ENCODE measurements around the gene HMGB2.

HMGB2 gene

DNA sequence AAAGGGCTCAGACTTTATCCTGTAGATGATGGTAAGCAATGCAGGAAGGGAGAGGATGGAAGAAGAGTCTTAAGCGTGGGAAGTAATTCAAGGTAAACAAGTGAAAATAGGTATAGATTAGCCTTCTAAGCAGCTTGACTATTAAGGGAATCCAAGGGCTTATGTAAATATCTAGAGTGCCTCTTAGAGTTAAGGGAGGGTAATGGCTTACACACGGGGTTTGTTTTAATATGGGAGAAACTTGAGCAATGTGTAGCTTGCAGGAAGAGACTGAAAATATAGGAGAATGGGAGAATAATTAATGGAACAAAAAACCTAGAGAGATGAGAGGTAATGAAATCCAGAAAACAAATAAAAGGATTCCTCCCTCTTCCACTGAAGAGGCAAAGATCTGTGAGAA lies 23.8 kb upstream of the HMGB2 start:
- ATAC-seq (no peak), DNase-seq (ENCODE audit: low spot score in 2 of 2) (no peak)
- Mint-ChIP-seq H3K9me3 (no peaks in the 10 kb centered on the region), H3K27ac (no peak overlapping the region), H3K4me1 (no peaks in the 10 kb centered on the region), H3K36me3 (peaks cover 4% of the 10 kb centered on the region), H3K4me3 (no peak overlapping the region)

DNA sequence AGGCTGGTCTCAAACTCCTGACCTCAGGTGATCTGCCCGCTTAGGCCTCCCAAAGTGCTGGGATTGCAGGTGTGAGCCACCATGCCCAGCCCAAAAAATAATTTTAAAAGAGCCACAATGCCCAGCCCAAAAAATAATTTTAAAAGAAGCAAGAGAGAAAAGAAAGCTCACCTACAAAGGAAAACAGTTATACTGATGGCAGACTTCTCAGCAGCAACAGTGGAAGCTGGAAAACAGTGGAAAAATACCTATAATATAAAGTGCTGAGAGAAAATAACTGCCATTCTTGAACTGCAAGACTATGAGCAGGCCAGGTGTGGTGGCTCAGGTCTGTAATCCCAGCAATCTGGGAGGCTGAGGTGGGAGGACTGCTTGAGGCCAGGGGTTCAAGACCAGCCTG lies 13.3 kb upstream of the HMGB2 start:
- Mint-ChIP-seq H3K27ac (no peak overlapping the region), H3K4me3 (no peak overlapping the region), H3K9me3 (no peaks in the 10 kb centered on the region), H3K4me1 (no peaks in the 10 kb centered on the region), H3K36me3 (no peaks in the 10 kb centered on the region)
- ATAC-seq, result no peak
- no peak for DNase-seq (ENCODE audit: low spot score in 2 of 2)

DNA sequence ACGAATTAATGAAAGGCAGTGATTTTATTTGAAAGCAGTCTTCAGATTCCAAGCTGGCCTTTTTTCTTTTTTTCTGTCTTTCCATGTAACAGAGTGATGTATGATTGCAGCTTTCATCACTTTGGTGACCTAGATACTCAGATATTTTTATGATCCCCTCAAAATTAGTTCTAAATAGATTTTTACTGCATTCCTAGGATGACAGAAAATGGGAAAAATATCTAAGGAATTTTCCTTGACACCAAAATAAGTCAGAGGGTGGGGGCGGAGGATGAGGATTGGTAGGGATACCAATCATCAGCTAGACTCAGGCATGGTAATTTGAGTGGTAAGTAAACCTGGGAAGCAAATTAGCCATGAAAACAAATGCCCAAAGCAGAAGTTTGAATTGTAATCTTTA lies 11.9 kb upstream of the HMGB2 start:
- DNase-seq (ENCODE audit: low spot score in 2 of 2) (no peak), ATAC-seq (no peak)
- Mint-ChIP-seq H3K4me1 (no peaks in the 10 kb centered on the region), H3K36me3 (no peaks in the 10 kb centered on the region), H3K9me3 (no peaks in the 10 kb centered on the region), H3K27ac (no peak overlapping the region), H3K4me3 (no peak overlapping the region)

DNA sequence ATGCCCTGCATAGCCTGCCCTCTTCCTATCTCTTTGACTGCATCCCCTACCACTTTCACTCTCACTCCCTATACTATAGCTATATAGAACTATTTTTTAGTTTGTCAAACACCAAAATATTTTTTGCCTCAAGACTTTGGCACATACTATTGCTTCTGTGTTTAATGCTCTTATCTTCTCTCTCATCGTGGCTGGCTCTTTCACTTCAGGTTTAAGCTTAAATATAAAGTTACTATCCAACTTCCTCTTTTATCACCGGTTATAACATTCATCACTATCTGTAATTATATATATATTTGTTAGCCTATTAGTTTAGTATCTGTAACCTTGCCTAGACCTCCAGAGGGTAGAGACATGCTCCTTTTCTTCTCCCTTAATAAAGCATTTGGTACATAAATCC lies 11.5 kb upstream of the HMGB2 start:
- Mint-ChIP-seq H3K4me3 (no peak overlapping the region), H3K9me3 (no peaks in the 10 kb centered on the region), H3K27ac (no peak overlapping the region), H3K36me3 (no peaks in the 10 kb centered on the region), H3K4me1 (no peaks in the 10 kb centered on the region)
- DNase-seq (ENCODE audit: low spot score in 2 of 2), result no peak
- no peak for ATAC-seq

DNA sequence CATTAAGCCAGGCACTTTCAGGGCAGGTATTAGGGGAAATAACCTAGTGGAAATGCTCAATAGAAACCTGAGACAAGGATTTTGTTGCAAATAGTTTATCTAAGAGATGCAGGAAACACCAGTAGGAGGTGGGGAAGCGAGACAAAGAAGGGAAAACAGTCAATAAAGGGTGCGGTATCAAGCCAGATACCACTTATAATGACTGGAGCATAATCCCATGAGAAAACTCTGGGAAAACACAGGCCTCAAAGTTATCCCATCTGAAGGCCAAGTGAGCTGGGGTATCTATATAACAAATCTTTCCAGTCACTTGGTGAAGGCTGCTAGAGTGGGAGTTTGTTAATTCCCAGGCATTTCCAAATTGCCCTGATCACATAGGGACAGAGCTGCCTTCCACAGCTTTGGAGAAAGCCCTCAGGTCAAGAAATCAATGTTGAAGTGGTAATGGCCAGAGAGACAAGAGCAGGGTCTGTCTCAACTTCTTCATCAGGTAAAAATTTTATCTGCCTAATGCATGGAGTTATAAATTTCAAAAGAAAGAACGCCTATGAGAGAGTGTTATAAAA lies 9.8 kb upstream of the HMGB2 start:
- Mint-ChIP-seq H3K4me3 (no peak overlapping the region), H3K9me3 (no peaks in the 10 kb centered on the region), H3K27ac (no peak overlapping the region), H3K36me3 (no peaks in the 10 kb centered on the region), H3K4me1 (no peaks in the 10 kb centered on the region)
- DNase-seq (ENCODE audit: low spot score in 2 of 2) (no peak), ATAC-seq (no peak)

DNA sequence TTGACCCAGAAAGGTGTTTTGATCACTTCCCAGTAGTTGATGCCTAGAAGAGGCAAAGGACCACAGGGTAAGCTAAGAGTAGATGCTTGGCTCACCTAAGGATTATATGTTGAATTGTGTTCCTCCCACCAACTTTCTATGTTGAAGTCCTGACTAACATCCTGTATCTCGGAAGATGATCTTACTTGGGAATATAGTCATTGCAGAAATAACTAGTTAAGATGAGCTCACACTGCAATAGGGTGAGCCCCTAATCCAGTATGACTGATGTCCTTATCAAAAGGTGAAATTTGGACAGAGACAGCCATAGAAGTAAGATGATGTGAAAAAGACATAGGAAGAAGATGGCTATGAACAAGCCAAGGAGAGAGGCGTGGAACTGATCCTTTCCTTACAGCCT lies 3.3 kb upstream of the HMGB2 start:
- DNase-seq (ENCODE audit: low spot score in 2 of 2) (no peak), ATAC-seq (no peak)
- Mint-ChIP-seq H3K9me3 (no peaks in the 10 kb centered on the region), H3K4me1 (peaks cover 18% of the 10 kb centered on the region), H3K36me3 (peaks cover 31% of the 10 kb centered on the region), H3K27ac (no peak overlapping the region), H3K4me3 (no peak overlapping the region)

DNA sequence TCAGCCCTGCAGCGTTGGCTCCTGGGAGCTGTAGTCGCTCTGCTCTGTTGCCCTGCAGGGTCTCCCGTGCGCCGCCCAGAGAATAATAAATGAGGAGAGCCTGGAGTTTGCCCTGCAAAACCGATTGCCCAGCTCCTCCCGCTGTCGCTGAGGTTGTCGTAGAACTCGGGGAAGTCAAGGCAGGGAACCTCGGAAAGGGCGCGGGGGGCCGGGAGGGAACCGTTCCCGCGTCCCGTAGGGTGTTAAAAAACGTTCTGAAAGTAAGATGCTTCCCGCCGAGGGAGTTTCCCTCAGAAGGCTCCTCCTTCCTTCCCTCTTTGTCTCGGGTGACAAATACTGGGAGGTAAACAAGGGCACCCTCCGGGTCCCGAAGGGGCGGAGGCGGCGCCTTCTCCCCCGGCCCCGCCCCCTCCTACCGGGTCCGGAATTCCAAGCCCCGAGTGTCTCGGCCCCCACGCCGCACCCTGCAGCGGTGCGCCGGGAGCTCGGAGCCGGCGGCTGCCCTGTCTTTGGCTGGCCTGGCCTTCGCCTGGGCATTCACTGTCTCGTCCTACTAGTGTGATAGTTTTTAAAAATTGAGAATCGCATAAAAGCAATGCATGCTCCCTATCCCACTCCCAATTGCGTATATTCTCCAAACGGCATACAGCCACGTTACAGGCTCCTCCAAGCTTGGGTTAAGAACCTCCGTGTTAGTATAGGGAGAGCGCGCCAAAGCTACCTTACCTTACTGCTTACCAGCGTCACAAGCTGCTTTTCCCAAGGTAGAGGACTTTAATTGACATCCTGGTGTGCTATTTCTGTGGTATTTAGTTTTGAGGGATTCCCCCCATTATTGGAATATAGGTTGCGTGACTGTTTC lies 964 bp upstream of the HMGB2 start:
- peak overlapping the region; percentile 98 for H3K4me3 Mint-ChIP-seq
- peaks cover 55% of the 10 kb centered on the region for H3K36me3 Mint-ChIP-seq
- DNase-seq (ENCODE audit: low spot score in 2 of 2) (no peak), ATAC-seq (peak; percentile 42)
- peaks cover 26% of the 10 kb centered on the region for H3K4me1 Mint-ChIP-seq
- H3K9me3 Mint-ChIP-seq, result no peaks in the 10 kb centered on the region
- peak overlapping the region; percentile 99 for H3K27ac Mint-ChIP-seq

DNA sequence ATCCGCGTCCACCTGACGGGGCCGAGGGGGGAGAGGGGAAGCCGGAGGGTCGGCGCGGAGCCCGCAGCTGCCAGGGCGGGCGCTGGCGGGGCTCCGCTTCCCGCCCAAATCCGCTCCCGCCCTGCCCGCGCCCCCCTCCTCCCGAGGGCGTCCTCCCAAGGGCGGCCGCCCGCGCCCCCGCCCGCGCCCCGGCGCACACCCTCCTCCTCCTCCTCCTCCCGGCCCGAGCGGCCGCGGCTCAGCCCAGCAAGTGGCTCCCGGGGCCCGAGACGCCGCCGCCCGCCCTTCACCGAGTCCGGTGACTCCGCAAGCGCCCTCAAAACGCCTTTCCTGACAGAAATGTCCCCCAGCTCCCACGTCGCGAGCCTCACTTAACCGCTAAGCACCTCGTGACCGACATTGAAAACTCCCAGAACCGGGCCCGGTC lies 487 bp downstream of the HMGB2 start:
- no peaks in the 10 kb centered on the region for H3K9me3 Mint-ChIP-seq
- peaks cover 26% of the 10 kb centered on the region for H3K4me1 Mint-ChIP-seq
- DNase-seq (ENCODE audit: low spot score in 2 of 2) (peak in 1 of 2 donors; percentile 10), ATAC-seq (peak; percentile 6)
- peak overlapping the region; percentile 99 for H3K27ac Mint-ChIP-seq
- peak overlapping the region; percentile 98 for H3K4me3 Mint-ChIP-seq
- H3K36me3 Mint-ChIP-seq, result peaks cover 69% of the 10 kb centered on the region

DNA sequence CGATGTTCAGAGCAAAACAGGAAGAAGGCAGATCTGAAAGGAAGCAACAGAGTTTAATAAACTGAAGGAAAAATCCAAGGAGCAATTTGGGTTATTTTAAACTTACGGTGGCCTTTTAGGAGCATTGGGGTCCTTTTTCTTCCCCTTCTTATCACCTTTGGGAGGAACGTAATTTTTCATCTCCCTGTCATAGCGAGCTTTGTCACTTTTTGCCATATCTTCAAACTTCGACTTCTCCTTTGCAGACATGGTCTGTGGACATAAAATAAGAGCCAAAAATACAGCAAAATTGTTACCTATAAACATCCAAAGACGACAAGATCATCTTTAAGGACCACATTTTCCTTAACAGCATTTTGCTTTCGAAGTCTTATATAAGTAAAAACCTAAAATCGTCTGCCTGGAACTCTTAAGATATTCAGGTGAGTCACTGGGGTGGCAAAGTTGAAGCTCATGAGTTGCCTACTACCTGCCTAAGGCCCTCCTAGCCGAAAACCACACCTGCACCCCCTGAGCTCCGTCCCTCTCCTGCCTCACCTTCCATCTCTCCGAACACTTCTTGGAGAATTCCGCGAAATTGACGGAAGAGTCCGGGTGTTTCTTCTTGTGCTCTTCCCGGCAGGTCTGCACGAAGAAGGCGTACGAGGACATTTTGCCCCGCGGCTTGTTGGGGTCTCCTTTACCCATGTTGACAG lies 1.0 kb downstream of the HMGB2 start:
- ATAC-seq, result no peak
- Mint-ChIP-seq H3K4me1 (peaks cover 26% of the 10 kb centered on the region), H3K4me3 (peak overlapping the region; percentile 98), H3K27ac (peak overlapping the region; percentile 99), H3K36me3 (peaks cover 75% of the 10 kb centered on the region), H3K9me3 (no peaks in the 10 kb centered on the region)
- DNase-seq (ENCODE audit: low spot score in 2 of 2), result peak in 1 of 2 donors; percentile 70

DNA sequence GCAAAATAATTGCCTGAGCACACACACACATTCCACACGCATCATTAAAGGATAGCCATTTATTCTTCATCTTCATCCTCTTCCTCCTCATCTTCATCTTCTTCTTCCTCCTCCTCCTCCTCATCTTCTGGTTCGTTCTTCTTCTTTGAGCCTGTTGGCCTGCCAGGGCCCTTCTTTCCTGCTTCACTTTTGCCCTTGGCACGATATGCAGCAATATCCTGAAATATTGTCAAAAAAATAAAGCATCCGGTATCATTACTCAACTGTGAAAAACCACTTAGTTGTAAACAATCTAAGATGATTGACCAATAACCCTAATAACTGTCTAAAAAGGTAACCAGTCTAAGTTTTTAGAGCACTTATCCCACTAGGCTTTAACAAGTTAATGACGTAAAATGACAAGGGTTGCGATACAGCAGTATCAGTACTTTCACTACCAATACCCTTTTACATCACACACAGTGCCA lies 2.1 kb downstream of the HMGB2 start:
- H3K4me1 Mint-ChIP-seq, result peaks cover 26% of the 10 kb centered on the region
- H3K36me3 Mint-ChIP-seq, result peaks cover 86% of the 10 kb centered on the region
- DNase-seq (ENCODE audit: low spot score in 2 of 2) (no peak), ATAC-seq (no peak)
- no peaks in the 10 kb centered on the region for H3K9me3 Mint-ChIP-seq
- peak overlapping the region; percentile 98 for H3K4me3 Mint-ChIP-seq
- peak overlapping the region; percentile 99 for H3K27ac Mint-ChIP-seq

DNA sequence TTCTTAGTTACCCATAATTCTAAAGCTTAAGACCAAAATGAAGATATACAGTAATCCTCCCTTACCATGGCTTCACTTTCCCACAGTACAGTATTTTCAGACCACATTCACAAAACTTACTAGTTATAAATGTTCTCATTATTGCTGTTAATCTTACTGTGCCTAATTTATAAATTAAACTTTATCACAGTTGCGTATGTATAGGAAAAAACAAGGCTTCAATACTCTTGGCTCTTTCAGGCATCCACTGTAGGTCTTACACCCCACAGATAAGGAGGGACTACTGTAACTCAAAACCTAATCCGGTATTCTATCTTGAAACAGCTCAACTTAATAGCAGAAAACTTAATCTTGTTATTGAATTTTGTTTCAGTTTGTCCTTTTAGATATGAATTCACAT lies 3.6 kb downstream of the HMGB2 start:
- H3K4me3 Mint-ChIP-seq, result no peak overlapping the region
- DNase-seq (ENCODE audit: low spot score in 2 of 2) (no peak), ATAC-seq (no peak)
- peak overlapping the region; percentile 40 for H3K27ac Mint-ChIP-seq
- H3K9me3 Mint-ChIP-seq, result no peaks in the 10 kb centered on the region
- H3K36me3 Mint-ChIP-seq, result peaks cover 97% of the 10 kb centered on the region
- H3K4me1 Mint-ChIP-seq, result peaks cover 26% of the 10 kb centered on the region

DNA sequence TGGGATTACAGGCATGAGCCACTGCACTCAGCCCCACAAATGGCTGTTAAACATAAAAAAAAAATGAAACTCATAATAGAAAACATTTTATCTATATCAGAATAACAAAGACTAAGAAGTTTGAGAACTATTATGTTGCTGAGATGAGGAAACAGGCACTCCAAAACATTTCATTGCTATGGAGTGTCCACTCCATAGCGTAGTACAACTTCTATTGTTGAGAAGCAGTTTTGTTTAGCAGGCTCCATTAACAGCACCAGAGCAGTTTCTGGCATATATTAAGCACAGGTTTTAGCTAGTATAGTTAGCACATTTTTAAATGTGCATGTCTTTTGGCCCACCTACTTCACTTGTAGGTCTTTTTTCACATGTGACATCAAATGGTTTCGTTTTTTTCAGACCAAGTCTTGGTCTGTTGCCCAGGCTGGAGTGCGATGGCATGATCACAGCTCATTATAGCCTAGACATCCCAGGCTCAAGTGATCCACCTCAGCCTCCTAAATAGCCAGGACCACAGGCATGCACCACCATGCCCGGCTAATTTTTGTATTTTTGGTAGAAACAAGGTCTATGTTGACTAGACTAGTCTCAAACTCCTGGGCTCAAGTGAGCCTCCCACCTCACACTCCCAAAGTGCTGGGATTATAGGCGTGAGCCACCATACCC lies 5.8 kb downstream of the HMGB2 start:
- no peaks in the 10 kb centered on the region for H3K9me3 Mint-ChIP-seq
- peaks cover 86% of the 10 kb centered on the region for H3K36me3 Mint-ChIP-seq
- H3K27ac Mint-ChIP-seq, result no peak overlapping the region
- no peak for ATAC-seq
- no peak overlapping the region for H3K4me3 Mint-ChIP-seq
- peaks cover 17% of the 10 kb centered on the region for H3K4me1 Mint-ChIP-seq
- no peak for DNase-seq (ENCODE audit: low spot score in 2 of 2)

DNA sequence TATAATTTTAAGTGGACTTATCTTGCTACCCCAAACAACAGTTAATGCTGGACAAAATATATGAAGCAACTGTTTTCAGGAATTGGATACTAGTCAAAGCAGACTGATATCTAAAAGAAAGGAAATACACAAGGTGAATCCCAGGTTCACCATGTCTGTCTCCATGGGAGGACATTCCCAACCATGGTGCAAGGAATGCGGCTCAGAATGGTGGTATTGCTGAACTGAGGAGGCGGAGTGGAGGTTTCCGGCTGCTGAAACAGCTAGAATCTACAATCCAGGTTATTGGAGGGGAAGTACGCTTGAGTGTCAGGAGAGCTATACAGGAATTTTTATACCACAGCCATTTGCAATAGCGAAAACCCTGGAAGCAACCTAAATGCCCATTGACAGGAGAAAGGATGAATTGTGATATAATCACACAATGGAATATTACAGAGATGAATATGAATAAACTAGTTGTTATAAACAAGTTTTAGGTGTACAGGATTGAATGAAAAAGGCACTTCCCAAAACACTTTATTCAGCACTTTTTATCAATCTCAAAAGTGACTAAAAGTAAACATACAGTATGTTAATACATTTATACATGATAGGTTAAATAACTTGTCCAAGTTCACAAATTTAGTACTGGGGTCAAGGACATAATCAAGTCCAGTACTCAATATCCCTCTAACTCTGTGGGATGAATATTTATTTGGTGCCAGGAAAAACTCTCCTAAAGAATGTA lies 9.0 kb downstream of the HMGB2 start:
- H3K4me3 Mint-ChIP-seq, result no peak overlapping the region
- DNase-seq (ENCODE audit: low spot score in 2 of 2), result no peak
- H3K36me3 Mint-ChIP-seq, result peaks cover 65% of the 10 kb centered on the region
- no peak for ATAC-seq
- no peaks in the 10 kb centered on the region for H3K9me3 Mint-ChIP-seq
- H3K27ac Mint-ChIP-seq, result peak overlapping the region; percentile 32
- H3K4me1 Mint-ChIP-seq, result no peaks in the 10 kb centered on the region

DNA sequence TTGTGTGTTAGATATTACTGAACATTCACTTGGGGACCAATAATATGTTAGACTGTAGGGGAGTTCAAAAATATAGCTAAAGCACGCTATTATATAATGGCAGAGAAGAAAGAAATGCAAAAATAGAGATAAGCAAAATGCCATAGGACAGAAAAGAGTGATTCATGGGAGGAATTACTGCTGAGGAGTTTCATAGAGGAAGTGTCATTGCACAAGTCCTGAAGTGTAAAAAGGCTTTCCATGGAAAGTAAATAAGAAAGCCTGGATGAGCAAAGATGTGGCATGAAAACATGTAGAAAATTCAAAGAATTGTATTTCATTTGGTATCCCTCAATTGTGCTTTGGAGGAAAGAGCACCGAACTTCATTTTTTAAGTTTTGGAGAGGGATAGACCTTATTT lies 14.5 kb downstream of the HMGB2 start:
- no peak for DNase-seq (ENCODE audit: low spot score in 2 of 2)
- no peak for ATAC-seq
- H3K36me3 Mint-ChIP-seq, result peaks cover 19% of the 10 kb centered on the region
- no peaks in the 10 kb centered on the region for H3K9me3 Mint-ChIP-seq
- H3K27ac Mint-ChIP-seq, result no peak overlapping the region
- no peak overlapping the region for H3K4me3 Mint-ChIP-seq
- no peaks in the 10 kb centered on the region for H3K4me1 Mint-ChIP-seq

Data from stimulated activated effector memory CD8-positive, alpha-beta T cell treated with anti-CD3 and anti-CD28 coated beads, Interleukin-12 subunit alpha, Interleukin-12 subunit beta, amount 100 ng/mL, for 72 hours (primary cell).